ENCODE data around the gene HMCN1. TPM values are rescaled to one million over a fixed set of nuclear protein-coding genes. Genes with fewer than 3 reads are reported as not detected.

HMCN1 gene
- polyA plus RNA-seq, 1 of the 3 experiments (the other 2 are of a cell fraction) = 59.5 TPM

DNA sequence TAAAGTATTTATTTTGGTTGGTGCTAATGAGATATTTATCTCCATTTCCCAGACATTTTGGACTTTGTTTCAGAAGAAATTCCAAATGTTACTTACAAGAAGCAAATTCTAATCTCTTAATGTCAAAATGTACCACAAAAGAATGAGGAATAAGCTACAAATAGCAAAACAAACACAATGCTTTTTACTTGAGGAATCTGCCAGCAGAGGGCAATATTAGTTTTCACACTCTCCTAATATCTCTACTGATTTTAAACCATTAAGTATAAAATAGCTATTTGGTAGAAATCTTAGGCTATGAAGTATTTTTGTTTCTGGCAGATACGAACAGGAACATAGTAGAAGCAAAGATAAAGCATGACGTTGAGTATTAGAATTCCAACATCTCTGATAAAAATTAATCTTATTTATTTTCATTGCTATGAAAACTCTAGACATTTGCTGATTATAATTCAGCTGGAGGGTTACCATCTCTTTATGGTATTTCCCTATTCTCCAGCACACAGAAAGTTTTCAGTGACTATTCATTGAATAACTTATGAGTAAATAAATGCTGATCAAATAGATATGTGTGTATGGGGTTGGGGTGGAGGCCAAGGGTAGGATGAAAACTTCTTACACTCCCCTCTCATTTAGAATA, 13.4 kb upstream of the HMCN1 start (continued):
- TF ChIP-seq, protein P1, sequence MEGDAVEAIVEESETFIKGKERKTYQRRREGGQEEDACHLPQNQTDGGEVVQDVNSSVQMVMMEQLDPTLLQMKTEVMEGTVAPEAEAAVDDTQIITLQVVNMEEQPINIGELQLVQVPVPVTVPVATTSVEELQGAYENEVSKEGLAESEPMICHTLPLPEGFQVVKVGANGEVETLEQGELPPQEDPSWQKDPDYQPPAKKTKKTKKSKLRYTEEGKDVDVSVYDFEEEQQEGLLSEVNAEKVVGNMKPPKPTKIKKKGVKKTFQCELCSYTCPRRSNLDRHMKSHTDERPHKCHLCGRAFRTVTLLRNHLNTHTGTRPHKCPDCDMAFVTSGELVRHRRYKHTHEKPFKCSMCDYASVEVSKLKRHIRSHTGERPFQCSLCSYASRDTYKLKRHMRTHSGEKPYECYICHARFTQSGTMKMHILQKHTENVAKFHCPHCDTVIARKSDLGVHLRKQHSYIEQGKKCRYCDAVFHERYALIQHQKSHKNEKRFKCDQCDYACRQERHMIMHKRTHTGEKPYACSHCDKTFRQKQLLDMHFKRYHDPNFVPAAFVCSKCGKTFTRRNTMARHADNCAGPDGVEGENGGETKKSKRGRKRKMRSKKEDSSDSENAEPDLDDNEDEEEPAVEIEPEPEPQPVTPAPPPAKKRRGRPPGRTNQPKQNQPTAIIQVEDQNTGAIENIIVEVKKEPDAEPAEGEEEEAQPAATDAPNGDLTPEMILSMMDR (IDR thresholded peaks at IDR 0.05) = peak; percentile 73
- TF ChIP-seq, protein P2, sequence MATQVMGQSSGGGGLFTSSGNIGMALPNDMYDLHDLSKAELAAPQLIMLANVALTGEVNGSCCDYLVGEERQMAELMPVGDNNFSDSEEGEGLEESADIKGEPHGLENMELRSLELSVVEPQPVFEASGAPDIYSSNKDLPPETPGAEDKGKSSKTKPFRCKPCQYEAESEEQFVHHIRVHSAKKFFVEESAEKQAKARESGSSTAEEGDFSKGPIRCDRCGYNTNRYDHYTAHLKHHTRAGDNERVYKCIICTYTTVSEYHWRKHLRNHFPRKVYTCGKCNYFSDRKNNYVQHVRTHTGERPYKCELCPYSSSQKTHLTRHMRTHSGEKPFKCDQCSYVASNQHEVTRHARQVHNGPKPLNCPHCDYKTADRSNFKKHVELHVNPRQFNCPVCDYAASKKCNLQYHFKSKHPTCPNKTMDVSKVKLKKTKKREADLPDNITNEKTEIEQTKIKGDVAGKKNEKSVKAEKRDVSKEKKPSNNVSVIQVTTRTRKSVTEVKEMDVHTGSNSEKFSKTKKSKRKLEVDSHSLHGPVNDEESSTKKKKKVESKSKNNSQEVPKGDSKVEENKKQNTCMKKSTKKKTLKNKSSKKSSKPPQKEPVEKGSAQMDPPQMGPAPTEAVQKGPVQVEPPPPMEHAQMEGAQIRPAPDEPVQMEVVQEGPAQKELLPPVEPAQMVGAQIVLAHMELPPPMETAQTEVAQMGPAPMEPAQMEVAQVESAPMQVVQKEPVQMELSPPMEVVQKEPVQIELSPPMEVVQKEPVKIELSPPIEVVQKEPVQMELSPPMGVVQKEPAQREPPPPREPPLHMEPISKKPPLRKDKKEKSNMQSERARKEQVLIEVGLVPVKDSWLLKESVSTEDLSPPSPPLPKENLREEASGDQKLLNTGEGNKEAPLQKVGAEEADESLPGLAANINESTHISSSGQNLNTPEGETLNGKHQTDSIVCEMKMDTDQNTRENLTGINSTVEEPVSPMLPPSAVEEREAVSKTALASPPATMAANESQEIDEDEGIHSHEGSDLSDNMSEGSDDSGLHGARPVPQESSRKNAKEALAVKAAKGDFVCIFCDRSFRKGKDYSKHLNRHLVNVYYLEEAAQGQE (IDR thresholded peaks at IDR 0.05; ENCODE audit: low read depth, low read length) = no peak
- TF ChIP-seq IRF3 (IDR thresholded peaks at IDR 0.05; ENCODE audit: low read depth, low read length) = no peak
- no peak for TF ChIP-seq TAF1 (IDR thresholded peaks at IDR 0.05; ENCODE audit: borderline replicate concordance, low read depth, low read length)
- TF ChIP-seq, protein P3, sequence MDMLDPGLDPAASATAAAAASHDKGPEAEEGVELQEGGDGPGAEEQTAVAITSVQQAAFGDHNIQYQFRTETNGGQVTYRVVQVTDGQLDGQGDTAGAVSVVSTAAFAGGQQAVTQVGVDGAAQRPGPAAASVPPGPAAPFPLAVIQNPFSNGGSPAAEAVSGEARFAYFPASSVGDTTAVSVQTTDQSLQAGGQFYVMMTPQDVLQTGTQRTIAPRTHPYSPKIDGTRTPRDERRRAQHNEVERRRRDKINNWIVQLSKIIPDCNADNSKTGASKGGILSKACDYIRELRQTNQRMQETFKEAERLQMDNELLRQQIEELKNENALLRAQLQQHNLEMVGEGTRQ (IDR thresholded peaks at IDR 0.05; ENCODE audit: borderline replicate concordance, low read depth, low read length) = no peak
- TF ChIP-seq, protein P4, sequence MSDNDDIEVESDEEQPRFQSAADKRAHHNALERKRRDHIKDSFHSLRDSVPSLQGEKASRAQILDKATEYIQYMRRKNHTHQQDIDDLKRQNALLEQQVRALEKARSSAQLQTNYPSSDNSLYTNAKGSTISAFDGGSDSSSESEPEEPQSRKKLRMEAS (IDR thresholded peaks at IDR 0.05; ENCODE audit: low read depth) = no peak
- TF ChIP-seq EZH2phosphoT487 (IDR thresholded peaks at IDR 0.05; ENCODE audit: borderline replicate concordance, low read depth) = no peak
- no peak for TF ChIP-seq GABPA (IDR thresholded peaks at IDR 0.05; ENCODE audit: low read depth)
- peak; percentile 53; the same call in 1 of the 2 replicates for TF ChIP-seq RAD21 (IDR thresholded peaks at IDR 0.05; ENCODE audit: low read length)
- TF ChIP-seq JUND (IDR thresholded peaks at IDR 0.05) = no peak
- no peak for TF ChIP-seq TCF12 (IDR thresholded peaks at IDR 0.05)
- TF ChIP-seq CHD2 (IDR thresholded peaks at IDR 0.05; ENCODE audit: low read length, partially characterized antibody) = no peak
- TF ChIP-seq NRF1 (IDR thresholded peaks at IDR 0.05; ENCODE audit: low read depth, low read length) = no peak
